K562 (cell line): ENCODE measurements around the gene RPS2. TPM values are rescaled to one million over a fixed set of nuclear protein-coding genes. Genes with fewer than 3 reads are reported as not detected.
"Not testable (repeated sequence)": the region's sequence is repeated elsewhere in the genome, so short reads cannot be mapped to it uniquely, and the experiment has no call there.

Experiments used
- ATAC-seq: fragments of 200-7000 bp; cut with Tn5 transposase; 3 replicates; pipeline ENCODE4 v1.9.1; 2020; ENCODE audit warnings: moderate library complexity
- BruUV-seq: library from RNA; stranded (reverse); fragments of 400-500 nt; replicated peaks from 2 replicates; lab custom pipeline; 2021; lab: Mats Ljungman, UMichigan
- CTCF ChIA-PET: fragments of 300-600 bp; formaldehyde crosslinking; extraction: SDS; loops from one replicate; lab custom pipeline; 2021; ENCODE audit warnings: low intra/inter-chr PET ratio; lab: Yijun Ruan, JAX
- POLR2A ChIA-PET: fragments of 300-600, 350-650 bp; sonication (Branson Sonifier 250); formaldehyde crosslinking; extraction: SDS; loops from one replicate; lab custom pipeline; 2021; ENCODE audit warnings: antibody characterized with exemption, inconsistent platforms; lab: Yijun Ruan, JAX
- DNase-seq, 4 experiments: peaks; one replicate each; pipeline versions ENCODE4 v3.0.0 to v3.0.0-alpha.2; 2011 to 2018; ENCODE audit warnings: low spot score in 3 of 4, mixed read lengths in 3 of 4; ENCODE audit errors: extremely low read depth in 1 of 4
- FAIRE-seq: peaks from 2 replicates; lab custom pipeline; 2011; peaks lifted over from hg19 to GRCh38; lab: Jason Lieb, UNC
- H2AFZ ChIP-seq: 2 replicates; pipeline ENCODE4 v1.6.0; 2011; ENCODE audit warnings: low read depth, low read length, control low read depth, inconsistent platforms
- H3K27ac ChIP-seq: fragments of 200-600 bp; 3 replicates; pipeline ENCODE4 v1.8.0; 2011; ENCODE audit warnings: low read depth, mild to moderate bottlenecking, control low read depth, inconsistent platforms, low read length, moderate library complexity, mixed read lengths; ENCODE audit errors: extremely low read depth
- H3K27me3 ChIP-seq, 2 experiments: fragments of 300-600 bp in 1 of 2; 2 replicates in 1 of 2; 3 replicates in 1 of 2; pipeline versions ENCODE4 v1.6.0 to v1.8.0; 2011; ENCODE audit warnings: inconsistent platforms in 2 of 2, low read length in 2 of 2, mild to moderate bottlenecking in 1 of 2, mixed read lengths in 1 of 2, moderate library complexity in 1 of 2; ENCODE audit not compliant: control insufficient read depth in 2 of 2, insufficient read depth in 2 of 2
- H3K36me3 ChIP-seq: fragments of 300-600 bp; 3 replicates; pipeline ENCODE4 v1.8.0; 2011; ENCODE audit warnings: mild to moderate bottlenecking, low read length, inconsistent platforms; ENCODE audit not compliant: control insufficient read depth, insufficient read depth
- H3K4me1 ChIP-seq, 2 experiments: fragments of 200-600 bp in 1 of 2; replicated peaks in 1 of 2; 2 replicates in 1 of 2; 3 replicates in 1 of 2; pipeline versions ENCODE4 v1.5.1 to v1.8.0; 2011; ENCODE audit warnings: inconsistent platforms in 2 of 2, low read length in 2 of 2, mild to moderate bottlenecking in 1 of 2, mixed read lengths in 1 of 2, moderate library complexity in 1 of 2; ENCODE audit not compliant: control insufficient read depth in 2 of 2, insufficient read depth in 2 of 2
- H3K4me2 ChIP-seq: 2 replicates; pipeline ENCODE4 v1.6.1; 2011; ENCODE audit warnings: low read length, control low read depth, inconsistent platforms, mixed read lengths; ENCODE audit not compliant: insufficient read depth
- H3K4me3 ChIP-seq: fragments of 200-600 bp; sonication (generic), shearing (Covaris generic); 2 replicates; pipeline ENCODE4 v1.5.1; 2016; ENCODE audit warnings: control low read depth, inconsistent platforms
- H3K79me2 ChIP-seq: fragments of 200-600 bp; 3 replicates; pipeline ENCODE4 v1.8.0; 2011; ENCODE audit warnings: low read length, inconsistent platforms; ENCODE audit not compliant: control insufficient read depth, insufficient read depth
- H3K9ac ChIP-seq, 2 experiments: 2 replicates each; pipeline versions ENCODE4 v1.6.0 to v1.6.1; 2011; ENCODE audit warnings: low read depth in 2 of 2, low read length in 2 of 2, control low read depth in 1 of 2, inconsistent platforms in 1 of 2, mild to moderate bottlenecking in 1 of 2, mixed read lengths in 1 of 2; ENCODE audit not compliant: insufficient read depth in 1 of 2
- H3K9me1 ChIP-seq: one replicate; pipeline ENCODE4 v1.6.0; 2011; ENCODE audit warnings: inconsistent platforms, mild to moderate bottlenecking, low read length, moderate library complexity; ENCODE audit not compliant: control insufficient read depth, insufficient read depth
- H3K9me3 ChIP-seq: replicated peaks from 2 replicates; pipeline ENCODE4 v1.5.1; 2011; ENCODE audit warnings: low read depth, low read length, inconsistent platforms; ENCODE audit not compliant: control insufficient read depth, insufficient read depth
- H4K20me1 ChIP-seq: replicated peaks from 2 replicates; pipeline ENCODE4 v1.6.1; 2011; ENCODE audit warnings: low read length, inconsistent platforms, mixed read lengths; ENCODE audit not compliant: control insufficient read depth, insufficient read depth
- ADNP ChIP-seq: fragments of 200-800 bp; sonication (Bioruptor generic); IDR thresholded peaks from 2 replicates; pipeline ENCODE4 v1.6.1; 2016; ENCODE audit warnings: missing genetic modification characterization, missing compliant biosample characterization
- ATF7 ChIP-seq: fragments of 450-650 bp; IDR thresholded peaks from 2 replicates; pipeline ENCODE4 v1.7.1; 2014; ENCODE audit warnings: mild to moderate bottlenecking, moderate library complexity
- ELF2 ChIP-seq: fragments of 250-450 bp; sonication (Bioruptor Pico); IDR thresholded peaks from 2 replicates; pipeline ENCODE4 v1.5.0; 2021; ENCODE audit warnings: mild to moderate bottlenecking
- ETS1 ChIP-seq: conservative IDR thresholded peaks from 2 replicates; pipeline ENCODE4 v1.6.1; 2011; ENCODE audit warnings: low read depth, mild to moderate bottlenecking, low read length; ENCODE audit not compliant: control insufficient read depth
- KLF13 ChIP-seq: fragments of 450-650 bp; IDR thresholded peaks from 2 replicates; pipeline ENCODE4 v1.6.1; 2016; ENCODE audit warnings: missing genetic modification characterization, low read depth, mild to moderate bottlenecking, missing compliant biosample characterization, moderate library complexity, borderline replicate concordance
- KLF6 ChIP-seq: fragments of 250-450 bp; sonication (Bioruptor Pico); IDR thresholded peaks from 2 replicates; pipeline ENCODE4 v1.4.0; 2020; ENCODE audit warnings: mild to moderate bottlenecking, moderate library complexity, borderline replicate concordance
- MCM2 ChIP-seq: fragments of 450-650 bp; IDR thresholded peaks from 2 replicates; pipeline ENCODE4 v1.6.1; 2017; ENCODE audit warnings: low read depth, mild to moderate bottlenecking
- MECOM ChIP-seq: fragments of 250-450 bp; sonication (Bioruptor Pico); IDR thresholded peaks from 2 replicates; pipeline ENCODE4 v1.8.0; 2022; ENCODE audit warnings: inconsistent platforms
- MYNN ChIP-seq, 2 experiments: sonication (generic); formaldehyde crosslinking in 1 of 2; IDR thresholded peaks; 2 replicates each; pipeline versions ENCODE4 v1.5.0 to v1.6.1; 2016 to 2020; ENCODE audit warnings: antibody characterized with exemption in 1 of 2, missing genetic modification reagents in 1 of 2
- RFX1 ChIP-seq: fragments of 450-650 bp; IDR thresholded peaks from 2 replicates; pipeline ENCODE4 v1.6.1; 2016; ENCODE audit warnings: mild to moderate bottlenecking, moderate library complexity
- SAFB ChIP-seq: fragments of 200-400 bp; formaldehyde crosslinking; IDR thresholded peaks from 2 replicates; pipeline ENCODE4 v1.6.1; 2017; ENCODE audit warnings: low read depth, low read length, borderline replicate concordance
- ZNF717 ChIP-seq: fragments of 250-450 bp; sonication (Bioruptor Pico); IDR thresholded peaks from 2 replicates; pipeline ENCODE4 v1.5.0; 2021
- WGBS: fragments of 100-300 bp; shearing (Covaris generic); methylation state at CpG from one replicate; pipeline ENCODE4 v1.1.6; 2016; ENCODE audit warnings: low coverage, mixed read lengths; ENCODE audit not compliant: insufficient coverage; ENCODE audit errors: missing lambda C conversion rate; 5-methylcytosine and 5-hydroxymethylcytosine counted together
- in situ Hi-C: fragments of 300-500 bp; cut with MboI; formaldehyde crosslinking; loops from 4 replicates; pipeline ENCODE4 v1.15.0; 2018; ENCODE audit warnings: inconsistent platforms, mixed read lengths
- intact Hi-C: fragments of 100-400 bp; cut with micrococcal nuclease; formaldehyde crosslinking; loops from 2 replicates; pipeline ENCODE4 v1.14.2; 2022
- polyA plus RNA-seq, 8 experiments: library from polyadenylated mRNA; depleted of rRNA in 4 of 8; stranded (reverse) in 5 of 8; unstranded in 3 of 8; fragments of >200 nt; fragmentation: Nextera tagmentation in 2 of 8; fragmentation: Illumina TruSeq in 1 of 8; extraction: Ambion mirVana in 2 of 8; extraction: Trizol in 1 of 8; gene quantifications; 2 replicates each; pipeline versions ENCODE4 v1.2.1 to v1.2.3, GENCODE V29; 2011 to 2014; ENCODE audit warnings: inconsistent platforms in 1 of 8, missing spikeins in 1 of 8
- total RNA-seq, 7 experiments: library from RNA; depleted of rRNA in 6 of 7; stranded (reverse); fragments of >200 nt in 6 of 7; fragmentation: Illumina TruSeq in 2 of 7; extraction: Trizol in 2 of 7; gene quantifications; 2 replicates each; pipeline versions ENCODE4 v1.2.1 to v1.2.3, GENCODE V29; 2011 to 2021; ENCODE audit warnings: low replicate concordance in 1 of 7

Gene RPS2
- total and polyA plus RNA-seq, 9 of the 15 experiments (the other 6 are each of a cell fraction or from before 2014, with no cell fraction given) = 834 to 4,794 (median 3,793) TPM

- H2AFZ ChIP-seq, POLR2A ChIA-PET, H3K4me2 ChIP-seq, H3K27ac ChIP-seq, H3K9me1 ChIP-seq, H3K9ac ChIP-seq, ATAC-seq, H3K4me3 ChIP-seq, intact Hi-C loops, H3K36me3 ChIP-seq, FAIRE-seq, H3K79me2 ChIP-seq, CTCF ChIA-PET, in situ Hi-C loops, DNase-seq, H3K9me3 ChIP-seq, BruUV-seq: not testable (repeated sequence)
- WGBS = 13% methylated on average over 20 of the region's 21 CpGs
- peak; percentile 92; the same call in 1 of the 2 replicates for TF ChIP-seq SAFB
- H3K27me3 ChIP-seq = peaks cover 20 to 31% of the 10 kb centered on the region in 2 experiments; a peak in 4 of 5 replicates
- H4K20me1 ChIP-seq = 0 out of 2 replicates have a peak, but pooled peaks cover 11% of the 10 kb centered on the region
- peaks cover 12 to 68% of the 10 kb centered on the region in 2 experiments; a peak in 4 of 5 replicates for H3K4me1 ChIP-seq
These were observed 44.5 kb downstream of the RPS2 start for GRCh38 chr16:1920122-1920521.

GRCh38 chr16:1919327-1919998, 45.2 kb downstream of the RPS2 start:
- Histone ChIP-seq H3K9me3 (no peaks in the 10 kb centered on the region), H3K27ac (no peak overlapping the region), H4K20me1 (0 out of 2 replicates have a peak, but pooled peaks cover 11% of the 10 kb centered on the region), H3K36me3 (no peaks in the 10 kb centered on the region), H3K27me3 (peaks cover 20 to 37% of the 10 kb centered on the region in 2 experiments; a peak in 4 of 5 replicates), H3K9ac (no peak overlapping the region), H3K4me1 (peaks cover 12 to 65% of the 10 kb centered on the region in 2 experiments; a peak in 4 of 5 replicates), H3K4me2 (no peak overlapping the region), H2AFZ (no peak overlapping the region), H3K9me1 (no peaks in the 10 kb centered on the region), H3K4me3 (no peak overlapping the region), H3K79me2 (no peaks in the 10 kb centered on the region)
- BruUV-seq = no TSS peak
- DNase-seq (no peak), ATAC-seq (no peak), FAIRE-seq (no peak)
- POLR2A ChIA-PET = no interaction called here
- CTCF ChIA-PET = no interaction called here
- TF ChIP-seq ADNP (tag) = no peak
- TF ChIP-seq RFX1 = no peak
- TF ChIP-seq MYNN (IDR thresholded peaks at IDR 0.05) = no peak
- TF ChIP-seq MYNN (CRISPR knock-in tag; IDR thresholded peaks at IDR 0.05) = no peak
- TF ChIP-seq MECOM (CRISPR knock-in tag) = no peak
- TF ChIP-seq ELF2 = no peak
- no peak for TF ChIP-seq ATF7
- TF ChIP-seq ZNF717 = no peak
- TF ChIP-seq ETS1 = no peak
- TF ChIP-seq KLF13 (tag) = no peak
- TF ChIP-seq MCM2 = no peak
- TF ChIP-seq KLF6 (CRISPR knock-in tag) = no peak
- 25% methylated on average over 27 of the region's 30 CpGs for WGBS
- intact Hi-C loops = no loop called here
- in situ Hi-C loops = no loop called here
